ENCODE data around the gene DGLUCY. TPM values are rescaled to one million over a fixed set of nuclear protein-coding genes. Genes with fewer than 3 reads are reported as not detected.
A peak's percentile ranks its signal among the peaks of the same experiment; 100 is the strongest.

Gene DGLUCY
- total and polyA plus RNA-seq, 2 experiments from 2014 or later = 15.2 to 15.7 TPM

- TF ChIP-seq EZH2phosphoT487 (IDR thresholded peaks at IDR 0.05; ENCODE audit: insufficient read depth, low read depth) (no peak), EZH2 (IDR thresholded peaks at IDR 0.05; ENCODE audit: insufficient read depth, poor library complexity, severe bottlenecking) (no peak)
- H3K27ac ChIP-seq = no peak overlapping the region
- no peaks in the 10 kb centered on the region for H3K9me3 ChIP-seq (ENCODE audit: low read depth)
- WGBS, 2 experiments (ENCODE audit: low coverage in 1 of 2, low lambda C conversion rate in 2 of 2, missing lambda C conversion rate in 2 of 2) = 93 to 94% methylated on average over 7 of the region's 7 CpGs
- H3K4me1 ChIP-seq (ENCODE audit: insufficient read depth) = peaks cover 8% of the 10 kb centered on the region; the same call in 1 of the 2 replicates
- no peaks in the 10 kb centered on the region for H3K79me2 ChIP-seq (ENCODE audit: insufficient read depth)
- H3F3A ChIP-seq (ENCODE audit: insufficient read depth) = no peaks in the 10 kb centered on the region
- no peak overlapping the region for H2AFZ ChIP-seq
- DNase-seq = no peak
- H3K4me3 ChIP-seq = no peak overlapping the region
- in situ Hi-C loops (cut with MboI) = no loop called here
- no peaks in the 10 kb centered on the region for H3K27me3 ChIP-seq (replicated peaks; ENCODE audit: insufficient read depth)
- no peaks in the 10 kb centered on the region for H4K20me1 ChIP-seq (ENCODE audit: insufficient read depth)
- H3K36me3 ChIP-seq (ENCODE audit: low read depth) = no peaks in the 10 kb centered on the region
- H3K4me2 ChIP-seq (ENCODE audit: unreplicated experiment) = no peak overlapping the region
- no peaks in the 10 kb centered on the region for H3K9me2 ChIP-seq (ENCODE audit: insufficient read depth)
- H3K9ac ChIP-seq = no peak overlapping the region
Measured at GRCh38 chr14:91267965-91268437, 154.1 kb downstream of the DGLUCY start.

- Histone ChIP-seq H2AFZ (peak overlapping the region; percentile 95), H3K27ac (no peak overlapping the region), H3K9ac (peak overlapping the region; percentile 64), H3K79me2 (ENCODE audit: insufficient read depth) (no peaks in the 10 kb centered on the region), H3F3A (ENCODE audit: insufficient read depth) (no peaks in the 10 kb centered on the region), H3K36me3 (ENCODE audit: low read depth) (no peaks in the 10 kb centered on the region), H3K4me3 (peak overlapping the region; percentile 54), H3K4me1 (ENCODE audit: insufficient read depth) (peaks cover 8% of the 10 kb centered on the region; the same call in 1 of the 2 replicates), H3K9me2 (ENCODE audit: insufficient read depth) (no peaks in the 10 kb centered on the region), H3K9me3 (ENCODE audit: low read depth) (no peaks in the 10 kb centered on the region), H3K4me2 (ENCODE audit: unreplicated experiment) (peak overlapping the region; percentile 53), H3K27me3 (replicated peaks; ENCODE audit: insufficient read depth) (no peaks in the 10 kb centered on the region), H4K20me1 (ENCODE audit: insufficient read depth) (no peaks in the 10 kb centered on the region)
- peak; percentile 47 for DNase-seq
- WGBS, 2 experiments (ENCODE audit: low coverage in 1 of 2, low lambda C conversion rate in 2 of 2, missing lambda C conversion rate in 2 of 2) = 27 to 36% methylated on average over 22 to 24 of the region's 24 CpGs
- TF ChIP-seq EZH2 (IDR thresholded peaks at IDR 0.05; ENCODE audit: insufficient read depth, poor library complexity, severe bottlenecking) (no peak), EZH2phosphoT487 (IDR thresholded peaks at IDR 0.05; ENCODE audit: insufficient read depth, low read depth) (no peak)
- in situ Hi-C loops (cut with MboI) = no loop called here
Measured at GRCh38 chr14:91269076-91269991, 155.5 kb downstream of the DGLUCY start.

- no peak for DNase-seq
- no peaks in the 10 kb centered on the region for H3K9me2 ChIP-seq (ENCODE audit: insufficient read depth)
- no peak overlapping the region for H3K4me2 ChIP-seq (ENCODE audit: unreplicated experiment)
- no peak overlapping the region for H3K9ac ChIP-seq
- H3K4me1 ChIP-seq (ENCODE audit: insufficient read depth) = peaks cover 8% of the 10 kb centered on the region; the same call in 1 of the 2 replicates
- 98 to 99% methylated on average over 6 of the region's 6 CpGs for WGBS, 2 experiments (ENCODE audit: low coverage in 1 of 2, low lambda C conversion rate in 2 of 2, missing lambda C conversion rate in 2 of 2)
- no peaks in the 10 kb centered on the region for H3K79me2 ChIP-seq (ENCODE audit: insufficient read depth)
- H3F3A ChIP-seq (ENCODE audit: insufficient read depth) = no peaks in the 10 kb centered on the region
- no peak overlapping the region for H2AFZ ChIP-seq
- no peaks in the 10 kb centered on the region for H3K27me3 ChIP-seq (replicated peaks; ENCODE audit: insufficient read depth)
- no peaks in the 10 kb centered on the region for H3K9me3 ChIP-seq (ENCODE audit: low read depth)
- H3K4me3 ChIP-seq = no peak overlapping the region
- no peak overlapping the region for H3K27ac ChIP-seq
- TF ChIP-seq EZH2phosphoT487 (IDR thresholded peaks at IDR 0.05; ENCODE audit: insufficient read depth, low read depth) = no peak
- no peak for TF ChIP-seq EZH2 (IDR thresholded peaks at IDR 0.05; ENCODE audit: insufficient read depth, poor library complexity, severe bottlenecking)
- in situ Hi-C loops (cut with MboI) = no loop called here
- H3K36me3 ChIP-seq (ENCODE audit: low read depth) = no peaks in the 10 kb centered on the region
- H4K20me1 ChIP-seq (ENCODE audit: insufficient read depth) = no peaks in the 10 kb centered on the region
Measured at GRCh38 chr14:91270188-91270587, 156.3 kb downstream of the DGLUCY start.

GRCh38 chr14:91270619-91271018 is 156.7 kb downstream of the DGLUCY start:
- Histone ChIP-seq H3K9me2 (ENCODE audit: insufficient read depth) (no peaks in the 10 kb centered on the region), H3K79me2 (ENCODE audit: insufficient read depth) (no peaks in the 10 kb centered on the region), H3K36me3 (ENCODE audit: low read depth) (no peaks in the 10 kb centered on the region), H3K9me3 (ENCODE audit: low read depth) (no peaks in the 10 kb centered on the region), H3K27me3 (replicated peaks; ENCODE audit: insufficient read depth) (no peaks in the 10 kb centered on the region), H2AFZ (no peak overlapping the region), H3K9ac (no peak overlapping the region), H3F3A (ENCODE audit: insufficient read depth) (no peaks in the 10 kb centered on the region), H3K27ac (no peak overlapping the region), H3K4me2 (ENCODE audit: unreplicated experiment) (no peak overlapping the region), H3K4me3 (no peak overlapping the region), H4K20me1 (ENCODE audit: insufficient read depth) (no peaks in the 10 kb centered on the region), H3K4me1 (ENCODE audit: insufficient read depth) (peaks cover 8% of the 10 kb centered on the region; the same call in 1 of the 2 replicates)
- no peak for TF ChIP-seq EZH2phosphoT487 (IDR thresholded peaks at IDR 0.05; ENCODE audit: insufficient read depth, low read depth)
- TF ChIP-seq EZH2 (IDR thresholded peaks at IDR 0.05; ENCODE audit: insufficient read depth, poor library complexity, severe bottlenecking) = no peak
- in situ Hi-C loops (cut with MboI) = no loop called here
- no peak for DNase-seq
- WGBS, 2 experiments (ENCODE audit: low coverage in 1 of 2, low lambda C conversion rate in 2 of 2, missing lambda C conversion rate in 2 of 2) = 46 to 59% methylated on average over 5 to 8 of the region's 8 CpGs

All from GM23248 (cell line).